Non-pigmented ciliary epithelial cell (primary cell): ENCODE measurements around the gene ARID5A.
A peak's percentile ranks its signal among the peaks of the same experiment; 100 is the strongest.

Experiments used
- DNase-seq: peaks from one replicate; pipeline ENCODE4 v3.0.0-alpha.2; 2010; ENCODE audit warnings: low read depth

Gene ARID5A

GRCh38 chr2:96507957-96508520, 28.5 kb upstream of the ARID5A start:
- no peak for DNase-seq

GRCh38 chr2:96508521-96509113, 27.9 kb upstream of the ARID5A start:
- no peak for DNase-seq

GRCh38 chr2:96509114-96509846, 27.3 kb upstream of the ARID5A start:
- DNase-seq: peak; percentile 38

GRCh38 chr2:96509847-96510230, 26.7 kb upstream of the ARID5A start:
- DNase-seq: no peak

- no peak for DNase-seq
Measured at GRCh38 chr2:96510931-96511595, 25.5 kb upstream of the ARID5A start.

- DNase-seq: no peak
Measured at GRCh38 chr2:96511851-96512250, 24.7 kb upstream of the ARID5A start.

- no peak for DNase-seq
Measured at GRCh38 chr2:96512341-96512740, 24.2 kb upstream of the ARID5A start.

GRCh38 chr2:96514521-96514920, 22.0 kb upstream of the ARID5A start:
- no peak for DNase-seq

- no peak for DNase-seq
Measured at GRCh38 chr2:96517079-96517478, 19.5 kb upstream of the ARID5A start.

- no peak for DNase-seq
Measured at GRCh38 chr2:96520231-96520630, 16.3 kb upstream of the ARID5A start.

GRCh38 chr2:96520697-96521096, 15.9 kb upstream of the ARID5A start:
- DNase-seq: no peak

GRCh38 chr2:96521219-96521618, 15.3 kb upstream of the ARID5A start:
- DNase-seq: no peak

- no peak for DNase-seq
Measured at GRCh38 chr2:96522304-96523203, 14.0 kb upstream of the ARID5A start.

- DNase-seq: no peak
Measured at GRCh38 chr2:96523659-96524481, 12.7 kb upstream of the ARID5A start.

GRCh38 chr2:96524482-96525210, 11.9 kb upstream of the ARID5A start:
- DNase-seq: no peak

- DNase-seq: no peak
Measured at GRCh38 chr2:96525211-96525507, 11.4 kb upstream of the ARID5A start.

GRCh38 chr2:96526101-96526591, 10.4 kb upstream of the ARID5A start:
- no peak for DNase-seq

GRCh38 chr2:96526615-96527285, 9.8 kb upstream of the ARID5A start:
- no peak for DNase-seq

GRCh38 chr2:96527286-96528005, 9.1 kb upstream of the ARID5A start:
- DNase-seq: no peak
